NB4 (cell line): ENCODE data around the gene NEK7.

Experiments
- POLR2A ChIP-seq: IDR thresholded peaks from 2 replicates; pipeline ENCODE4 v1.6.1; 2011; ENCODE audit warnings: mild to moderate bottlenecking; ENCODE audit not compliant: insufficient read length; ENCODE audit errors: extremely low read depth
- TF ChIP-seq, protein P1 (sequence below): IDR thresholded peaks from one replicate; pipeline ENCODE4 v1.5.1; 2012; ENCODE audit warnings: low read depth, low read length

DNA sequence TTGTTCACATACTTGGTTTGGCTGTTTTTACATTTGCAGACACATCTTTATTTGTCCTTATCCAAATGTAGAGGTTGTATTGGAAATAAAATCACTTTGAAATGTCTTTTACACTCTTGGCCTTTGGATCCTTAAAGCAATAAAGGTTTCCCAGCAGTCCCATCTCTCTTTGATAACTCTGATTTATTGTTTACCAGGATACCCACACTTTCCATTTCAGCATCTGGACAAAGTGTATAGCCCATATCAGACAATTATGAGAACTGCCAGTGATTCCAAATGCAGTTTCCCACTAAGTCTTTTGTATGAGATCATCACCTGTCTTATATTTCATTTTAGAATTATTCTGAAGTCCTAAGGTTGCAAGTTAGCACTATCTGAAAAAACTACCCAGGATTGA, 114.7 kb downstream of the NEK7 start:
- TF ChIP-seq, protein P1, sequence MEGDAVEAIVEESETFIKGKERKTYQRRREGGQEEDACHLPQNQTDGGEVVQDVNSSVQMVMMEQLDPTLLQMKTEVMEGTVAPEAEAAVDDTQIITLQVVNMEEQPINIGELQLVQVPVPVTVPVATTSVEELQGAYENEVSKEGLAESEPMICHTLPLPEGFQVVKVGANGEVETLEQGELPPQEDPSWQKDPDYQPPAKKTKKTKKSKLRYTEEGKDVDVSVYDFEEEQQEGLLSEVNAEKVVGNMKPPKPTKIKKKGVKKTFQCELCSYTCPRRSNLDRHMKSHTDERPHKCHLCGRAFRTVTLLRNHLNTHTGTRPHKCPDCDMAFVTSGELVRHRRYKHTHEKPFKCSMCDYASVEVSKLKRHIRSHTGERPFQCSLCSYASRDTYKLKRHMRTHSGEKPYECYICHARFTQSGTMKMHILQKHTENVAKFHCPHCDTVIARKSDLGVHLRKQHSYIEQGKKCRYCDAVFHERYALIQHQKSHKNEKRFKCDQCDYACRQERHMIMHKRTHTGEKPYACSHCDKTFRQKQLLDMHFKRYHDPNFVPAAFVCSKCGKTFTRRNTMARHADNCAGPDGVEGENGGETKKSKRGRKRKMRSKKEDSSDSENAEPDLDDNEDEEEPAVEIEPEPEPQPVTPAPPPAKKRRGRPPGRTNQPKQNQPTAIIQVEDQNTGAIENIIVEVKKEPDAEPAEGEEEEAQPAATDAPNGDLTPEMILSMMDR, result no peak
- TF ChIP-seq POLR2A, result no peak
